DMS 273 (cell line): ENCODE results near the gene HAS3.
"Not testable (repeated sequence)": the region's sequence is repeated elsewhere in the genome, so short reads cannot be mapped to it uniquely, and the experiment has no call there.

ENCODE experiments used
- DNase-seq: peaks from one replicate; lab custom pipeline; 2025; ENCODE audit not compliant: unreplicated experiment; lab: John Stamatoyannopoulos, UW

The HAS3 gene

DNA sequence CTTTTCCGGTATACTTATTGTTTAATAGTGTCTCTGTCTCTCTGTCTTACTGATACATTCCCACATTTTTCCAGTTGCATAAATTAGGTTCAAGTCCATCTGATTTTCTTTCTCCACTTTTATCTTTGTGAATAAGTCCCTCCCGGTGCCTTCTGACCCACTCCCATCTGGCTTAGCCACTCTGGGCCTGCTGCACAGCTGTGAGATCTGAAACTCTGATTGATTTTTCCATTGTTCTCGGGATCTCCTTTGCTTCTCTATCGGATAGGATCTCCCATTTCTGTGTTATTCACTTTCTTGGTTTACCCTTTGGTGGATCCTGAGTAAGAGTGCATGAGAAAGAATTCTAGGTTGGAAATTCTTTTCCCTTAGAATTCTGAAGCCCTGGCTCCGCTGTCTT is 35.6 kb downstream of the HAS3 start:
- DNase-seq, result no peak

- DNase-seq, result no peak
Observed at GRCh38 chr16:69141936-69142335, 36.5 kb downstream of the HAS3 start.

GRCh38 chr16:69143116-69143515 is 37.7 kb downstream of the HAS3 start:
- peak; percentile 45 for DNase-seq

- peak; percentile 77 for DNase-seq
Observed at GRCh38 chr16:69145658-69146057, 40.2 kb downstream of the HAS3 start.

DNA sequence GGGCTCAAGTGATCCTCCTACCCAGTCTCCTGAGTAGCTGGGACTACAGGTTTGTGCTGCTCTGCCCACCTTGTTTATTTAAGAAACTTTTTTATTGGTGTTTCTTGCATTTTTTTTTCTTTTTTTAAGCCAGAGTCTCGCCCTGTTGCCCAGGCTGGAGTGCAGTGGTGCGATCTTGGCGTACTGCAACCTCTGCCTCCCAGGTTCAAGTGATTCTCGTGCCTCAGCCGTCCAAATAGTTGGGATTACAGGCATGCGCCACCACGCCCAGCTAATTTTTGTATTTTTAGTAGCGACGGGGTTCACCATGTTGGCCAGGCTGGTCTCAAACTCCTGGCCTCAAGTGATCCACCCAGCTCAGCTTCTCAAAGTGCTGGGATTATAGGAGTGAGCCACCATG is 44.2 kb downstream of the HAS3 start:
- not testable (repeated sequence) for DNase-seq

DNA sequence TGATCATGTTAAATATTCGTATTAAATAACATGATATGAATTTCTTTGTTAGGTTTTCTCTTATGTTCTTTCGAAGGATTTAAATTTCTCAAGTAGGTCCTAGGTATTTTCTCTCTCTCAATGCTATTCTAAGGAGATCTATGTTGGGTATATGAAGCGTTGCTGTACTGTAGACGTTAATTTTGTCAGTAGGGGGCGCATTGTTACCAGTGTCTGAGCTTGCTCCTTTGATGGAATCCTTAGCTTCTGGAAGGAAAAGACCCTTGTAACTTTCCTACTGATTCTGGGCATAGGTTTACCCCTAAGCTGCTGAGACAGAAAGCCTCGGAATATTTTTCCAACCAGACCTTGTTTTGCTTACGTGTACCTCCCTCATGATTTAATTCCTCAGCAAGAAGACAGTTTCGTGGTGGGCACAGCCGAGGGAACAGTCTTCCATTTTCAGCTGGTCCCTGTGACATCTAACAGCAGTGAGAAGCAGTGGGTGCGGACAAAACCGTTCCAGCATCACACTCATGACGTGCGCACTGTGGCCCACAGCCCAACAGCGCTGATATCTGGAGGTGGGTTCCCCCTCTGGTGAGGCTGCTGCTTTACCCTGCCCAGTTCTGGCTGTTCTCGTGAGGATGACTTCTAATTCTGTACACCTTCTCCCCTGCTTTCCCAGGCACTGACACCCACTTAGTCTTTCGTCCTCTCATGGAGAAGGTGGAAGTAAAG is 44.9 kb downstream of the HAS3 start:
- DNase-seq, result peak; percentile 86

DNA sequence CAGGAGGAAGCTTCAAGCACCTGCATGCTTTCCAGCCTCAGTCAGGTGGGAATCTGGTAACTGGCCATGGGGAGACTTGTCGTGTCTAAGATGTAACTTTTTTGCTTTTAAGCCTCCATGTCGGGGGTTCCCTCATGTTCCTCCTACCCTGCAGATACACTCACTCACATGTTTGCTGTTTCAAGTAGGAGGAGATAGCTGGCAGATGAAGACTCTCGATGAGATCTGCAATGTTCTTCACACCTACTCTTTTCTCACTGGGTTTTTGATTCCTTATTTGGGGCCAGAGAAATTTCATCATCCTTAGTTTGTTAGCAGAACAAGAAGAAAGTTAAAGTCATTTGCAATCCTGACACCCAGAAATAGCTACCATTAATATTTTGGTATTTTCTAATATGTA is 51.7 kb downstream of the HAS3 start:
- no peak for DNase-seq

DNA sequence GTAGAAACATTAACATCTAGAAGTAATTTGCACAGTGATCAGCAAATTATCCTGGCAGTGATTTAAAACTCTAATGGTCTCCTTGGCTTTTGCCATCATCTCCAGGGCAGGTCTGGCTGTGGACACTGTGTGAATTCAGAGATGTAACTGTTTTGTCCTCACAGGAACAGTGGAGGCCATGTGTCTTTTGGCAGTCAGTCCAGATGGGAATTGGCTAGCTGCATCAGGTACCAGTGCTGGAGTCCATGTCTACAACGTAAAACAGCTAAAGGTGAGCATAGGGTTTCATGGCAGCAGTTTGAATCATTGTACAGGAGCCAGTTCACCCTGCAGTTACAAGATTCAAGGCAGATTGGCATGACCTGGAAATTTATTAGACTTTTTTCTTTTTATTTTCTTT is 54.7 kb downstream of the HAS3 start:
- DNase-seq, result no peak

DNA sequence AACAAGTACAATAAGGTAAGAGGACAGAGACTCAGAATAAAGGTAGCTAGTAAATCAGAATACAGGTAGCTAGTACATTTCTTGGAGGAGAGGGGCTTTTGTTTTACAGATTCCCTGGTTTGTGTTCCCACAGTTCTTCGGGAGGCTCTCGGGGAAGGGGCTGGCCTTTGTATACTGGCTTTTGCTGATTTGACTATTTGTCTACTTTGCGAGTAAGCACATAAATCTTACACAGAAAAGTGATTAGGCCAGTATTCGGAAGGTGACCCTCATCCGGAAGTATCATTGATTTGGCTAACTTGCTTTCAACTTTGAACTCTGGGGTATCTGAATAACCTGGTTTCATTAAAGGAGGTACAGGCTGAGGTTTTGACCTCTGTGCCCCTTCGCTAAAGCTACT is 60.1 kb downstream of the HAS3 start:
- DNase-seq, result no peak

DNA sequence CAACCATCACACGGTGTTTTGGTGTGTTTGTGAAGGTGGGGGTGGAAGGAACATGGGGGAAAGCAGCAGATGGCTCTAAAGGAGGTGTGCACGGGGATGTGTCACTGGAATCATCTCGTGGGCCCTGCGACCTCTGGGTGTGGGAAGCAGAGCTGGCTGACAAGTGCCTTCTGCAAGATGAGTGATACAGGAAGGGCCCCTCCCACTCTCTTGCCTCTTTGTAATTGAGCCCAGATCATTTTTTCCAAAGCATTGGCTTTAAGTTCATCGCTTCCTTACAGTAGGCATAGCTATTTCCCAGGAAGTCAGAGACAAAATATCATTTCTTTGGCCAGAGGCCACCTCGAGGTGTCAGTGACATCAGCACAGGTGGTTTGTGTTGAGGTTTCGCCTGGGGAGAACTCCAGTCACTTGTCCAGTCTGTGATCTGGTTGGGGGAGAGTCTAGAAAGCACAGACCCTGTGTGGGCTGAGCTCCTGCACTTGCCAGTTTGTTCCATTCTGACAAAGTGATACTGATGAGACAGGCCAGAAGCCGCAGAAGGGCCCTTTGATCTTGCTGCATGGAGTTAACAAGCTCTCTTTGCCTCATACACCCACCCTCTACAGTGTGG is 60.9 kb downstream of the HAS3 start:
- DNase-seq, result no peak

- no peak for DNase-seq
Observed at GRCh38 chr16:69166946-69167930, 61.8 kb downstream of the HAS3 start.
